Measurements from ENCODE around the gene ABCA4.

ABCA4 gene

DNA sequence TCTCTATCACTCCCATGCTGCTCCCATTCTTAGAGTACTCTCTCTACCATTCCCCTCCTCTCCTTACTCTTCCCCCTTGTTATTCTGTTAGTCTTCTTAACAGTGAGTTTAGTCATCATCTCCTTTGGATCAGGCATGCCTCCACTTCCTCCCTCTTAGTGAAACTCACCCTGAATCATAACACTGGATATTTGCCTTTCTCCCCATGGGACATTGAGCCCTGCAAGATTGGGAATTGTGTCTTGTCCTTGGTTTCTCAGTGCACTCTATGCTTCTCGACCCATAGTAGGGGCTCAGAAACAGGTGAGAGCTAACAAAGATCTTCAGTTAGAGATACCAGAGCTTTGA lies 143.4 kb downstream of the ABCA4 start:
- H3K4me3 Mint-ChIP-seq = no peak overlapping the region
- DNase-seq = no peak
- TF ChIP-seq, protein P1, sequence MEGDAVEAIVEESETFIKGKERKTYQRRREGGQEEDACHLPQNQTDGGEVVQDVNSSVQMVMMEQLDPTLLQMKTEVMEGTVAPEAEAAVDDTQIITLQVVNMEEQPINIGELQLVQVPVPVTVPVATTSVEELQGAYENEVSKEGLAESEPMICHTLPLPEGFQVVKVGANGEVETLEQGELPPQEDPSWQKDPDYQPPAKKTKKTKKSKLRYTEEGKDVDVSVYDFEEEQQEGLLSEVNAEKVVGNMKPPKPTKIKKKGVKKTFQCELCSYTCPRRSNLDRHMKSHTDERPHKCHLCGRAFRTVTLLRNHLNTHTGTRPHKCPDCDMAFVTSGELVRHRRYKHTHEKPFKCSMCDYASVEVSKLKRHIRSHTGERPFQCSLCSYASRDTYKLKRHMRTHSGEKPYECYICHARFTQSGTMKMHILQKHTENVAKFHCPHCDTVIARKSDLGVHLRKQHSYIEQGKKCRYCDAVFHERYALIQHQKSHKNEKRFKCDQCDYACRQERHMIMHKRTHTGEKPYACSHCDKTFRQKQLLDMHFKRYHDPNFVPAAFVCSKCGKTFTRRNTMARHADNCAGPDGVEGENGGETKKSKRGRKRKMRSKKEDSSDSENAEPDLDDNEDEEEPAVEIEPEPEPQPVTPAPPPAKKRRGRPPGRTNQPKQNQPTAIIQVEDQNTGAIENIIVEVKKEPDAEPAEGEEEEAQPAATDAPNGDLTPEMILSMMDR (IDR thresholded peaks at IDR 0.05) = no peak
- H3K27ac Mint-ChIP-seq = no peak overlapping the region
- H3K4me1 Mint-ChIP-seq = peaks cover 22% of the 10 kb centered on the region
- H3K27me3 Mint-ChIP-seq (ENCODE audit: low read depth, poor library complexity) = peaks cover 16% of the 10 kb centered on the region
- H3K36me3 Mint-ChIP-seq (ENCODE audit: low read depth) = no peaks in the 10 kb centered on the region
- peaks cover 3% of the 10 kb centered on the region for H3K9me3 Mint-ChIP-seq

DNA sequence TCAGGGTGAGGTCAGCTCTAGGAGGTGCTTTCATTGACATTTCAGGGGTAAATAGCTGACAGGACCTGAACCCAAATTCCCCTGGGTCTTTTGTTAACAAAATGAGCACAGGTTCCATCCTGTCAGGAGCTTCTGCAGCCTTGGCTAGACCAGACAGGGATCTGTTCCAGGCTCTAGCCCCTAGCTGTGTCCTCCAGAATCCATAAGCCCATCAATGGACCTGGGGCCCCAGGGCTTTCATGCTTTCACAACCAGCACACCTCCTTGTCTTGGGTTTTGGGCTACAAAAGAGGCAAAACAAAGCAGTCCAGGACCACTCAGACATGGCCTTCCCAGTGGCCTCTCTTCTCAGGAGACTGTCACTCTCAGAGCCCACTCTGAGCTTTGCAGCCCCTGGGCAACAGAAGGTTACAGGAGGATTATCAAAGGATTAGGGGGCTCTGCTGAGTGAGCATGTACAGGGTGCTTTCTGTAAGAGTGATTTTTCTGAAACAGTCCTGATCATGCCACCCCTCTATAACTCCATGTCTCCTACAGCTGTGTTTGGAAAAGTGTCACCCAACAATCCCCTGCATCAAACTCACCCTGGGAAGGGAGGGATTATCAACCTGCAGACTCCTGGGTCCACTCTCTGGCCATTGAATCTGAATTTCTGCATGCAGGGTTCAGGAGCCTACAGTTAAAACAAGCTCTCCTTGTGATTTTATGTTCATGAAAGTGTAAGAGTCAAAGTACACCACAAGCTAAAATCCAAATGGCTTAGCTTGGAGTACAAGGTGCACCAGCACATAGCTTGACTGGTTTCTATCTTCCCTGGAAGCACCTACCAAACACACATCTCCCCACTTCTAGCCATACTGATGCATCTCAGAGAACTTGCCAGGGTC lies 144.0 kb downstream of the ABCA4 start:
- Mint-ChIP-seq H3K4me3 (no peak overlapping the region), H3K27me3 (ENCODE audit: low read depth, poor library complexity) (peaks cover 16% of the 10 kb centered on the region), H3K36me3 (ENCODE audit: low read depth) (no peaks in the 10 kb centered on the region), H3K27ac (no peak overlapping the region), H3K9me3 (peaks cover 3% of the 10 kb centered on the region), H3K4me1 (peaks cover 22% of the 10 kb centered on the region)
- TF ChIP-seq, protein P1 (IDR thresholded peaks at IDR 0.05) = no peak
- no peak for DNase-seq

DNA sequence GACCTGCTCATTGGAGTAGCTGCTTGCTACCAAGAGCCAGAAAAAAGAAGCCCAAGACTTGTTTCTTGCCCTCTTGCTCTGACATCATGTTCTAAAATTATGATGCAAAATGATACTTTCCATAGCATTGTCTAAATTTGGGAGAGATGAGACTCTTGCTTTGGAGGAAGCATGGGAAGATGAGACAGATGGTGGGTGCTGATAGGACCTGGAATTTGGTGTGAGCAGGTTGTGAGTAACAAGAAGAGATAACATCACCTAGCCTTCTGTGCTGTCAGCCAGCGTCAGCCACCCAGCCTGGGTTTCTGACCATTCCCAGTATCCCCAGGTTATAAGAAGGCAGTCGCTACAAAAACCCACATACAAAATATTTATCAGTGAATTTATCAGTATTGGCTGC lies 144.7 kb downstream of the ABCA4 start:
- no peak overlapping the region for H3K27ac Mint-ChIP-seq
- no peaks in the 10 kb centered on the region for H3K36me3 Mint-ChIP-seq (ENCODE audit: low read depth)
- DNase-seq = no peak
- peaks cover 16% of the 10 kb centered on the region for H3K27me3 Mint-ChIP-seq (ENCODE audit: low read depth, poor library complexity)
- TF ChIP-seq, protein P1 (IDR thresholded peaks at IDR 0.05) = no peak
- H3K4me1 Mint-ChIP-seq = peaks cover 22% of the 10 kb centered on the region
- H3K9me3 Mint-ChIP-seq = peaks cover 3% of the 10 kb centered on the region
- no peak overlapping the region for H3K4me3 Mint-ChIP-seq

DNA sequence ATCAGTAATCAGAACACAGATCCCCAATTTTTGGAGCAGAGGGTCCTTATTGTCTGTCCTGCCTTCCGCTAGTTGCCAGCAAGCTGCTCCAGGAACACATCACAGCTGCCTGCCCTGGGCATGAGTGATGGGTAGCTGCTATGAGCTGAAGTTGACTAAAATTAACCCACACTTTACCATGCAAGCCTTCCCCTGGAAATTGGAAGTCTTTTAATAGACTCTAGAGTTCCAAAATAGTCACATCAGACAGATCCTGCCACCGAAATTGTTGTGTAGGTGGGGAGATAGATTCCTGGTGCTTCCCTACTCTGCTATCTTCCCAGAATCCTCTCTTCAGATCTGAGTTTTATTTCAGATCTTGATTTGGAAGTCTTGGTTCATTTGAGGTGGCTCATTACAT lies 148.6 kb downstream of the ABCA4 start:
- no peak overlapping the region for H3K4me3 Mint-ChIP-seq
- H3K9me3 Mint-ChIP-seq = no peaks in the 10 kb centered on the region
- no peak overlapping the region for H3K27ac Mint-ChIP-seq
- H3K4me1 Mint-ChIP-seq = peaks cover 3% of the 10 kb centered on the region
- peaks cover 13% of the 10 kb centered on the region for H3K27me3 Mint-ChIP-seq (ENCODE audit: low read depth, poor library complexity)
- no peaks in the 10 kb centered on the region for H3K36me3 Mint-ChIP-seq (ENCODE audit: low read depth)
- TF ChIP-seq, protein P1 (IDR thresholded peaks at IDR 0.05) = no peak
- no peak for DNase-seq

DNA sequence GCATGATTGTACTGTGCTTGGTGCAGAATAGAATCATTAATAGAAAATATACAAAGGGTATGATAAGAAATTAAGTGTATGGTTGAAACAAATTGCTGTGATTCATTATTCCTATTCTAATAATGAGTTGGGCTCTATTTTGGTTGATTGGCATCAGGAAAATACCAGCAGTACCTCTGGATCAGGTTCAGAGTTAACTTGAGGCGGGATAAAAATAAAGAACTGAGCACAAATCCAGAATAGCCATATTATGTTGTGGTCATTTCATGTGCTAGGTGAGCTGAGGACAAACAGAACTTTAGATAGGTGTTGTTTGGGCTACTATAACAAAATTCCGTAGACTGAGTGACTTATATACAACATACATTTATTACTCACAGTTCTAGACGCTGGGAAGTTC lies 151.1 kb downstream of the ABCA4 start:
- no peak overlapping the region for H3K4me3 Mint-ChIP-seq
- peaks cover 9% of the 10 kb centered on the region for H3K4me1 Mint-ChIP-seq
- H3K27me3 Mint-ChIP-seq (ENCODE audit: low read depth, poor library complexity) = peaks cover 14% of the 10 kb centered on the region
- no peak overlapping the region for H3K27ac Mint-ChIP-seq
- TF ChIP-seq, protein P1 (IDR thresholded peaks at IDR 0.05) = no peak
- DNase-seq = no peak
- no peaks in the 10 kb centered on the region for H3K36me3 Mint-ChIP-seq (ENCODE audit: low read depth)
- H3K9me3 Mint-ChIP-seq = no peaks in the 10 kb centered on the region

DNA sequence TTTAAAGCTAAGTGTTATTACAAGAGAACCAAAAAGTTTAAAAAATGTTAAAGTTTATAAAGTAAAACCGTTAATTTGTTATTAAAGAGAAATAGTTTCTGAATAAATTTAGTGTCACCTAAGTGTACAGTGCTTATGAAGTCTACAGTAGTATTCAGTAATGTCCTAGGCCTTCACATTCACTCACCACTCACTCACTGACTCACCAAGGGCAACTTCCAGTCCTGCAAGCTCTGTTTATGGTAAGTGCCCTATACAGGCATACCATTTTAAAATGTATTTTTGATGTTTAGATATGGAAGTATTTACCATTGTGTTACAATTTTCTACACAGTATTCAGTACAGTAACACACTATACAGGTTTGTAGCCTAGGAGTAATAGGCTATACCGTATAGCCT lies 151.6 kb downstream of the ABCA4 start:
- Mint-ChIP-seq H3K9me3 (no peaks in the 10 kb centered on the region), H3K4me3 (no peak overlapping the region), H3K27ac (no peak overlapping the region), H3K27me3 (ENCODE audit: low read depth, poor library complexity) (peaks cover 15% of the 10 kb centered on the region), H3K4me1 (peaks cover 9% of the 10 kb centered on the region), H3K36me3 (ENCODE audit: low read depth) (no peaks in the 10 kb centered on the region)
- no peak for DNase-seq
- TF ChIP-seq, protein P1 (IDR thresholded peaks at IDR 0.05) = no peak

Measured in nephron progenitor cell (in vitro differentiated cells).